Measurements from ENCODE around the gene RBPMS2. TPM values are rescaled to one million over a fixed set of nuclear protein-coding genes. Genes with fewer than 3 reads are reported as not detected.

The RBPMS2 gene
- polyA plus RNA-seq, 1 of the 3 experiments (the other 2 are of a cell fraction) = 6.5 TPM

- Histone ChIP-seq H2AFZ (ENCODE audit: low read depth) (no peak overlapping the region), H3K4me1 (ENCODE audit: control insufficient read depth in 1 of 2, insufficient read depth in 2 of 2, low read depth in 1 of 2, low read length in 1 of 2) (no peaks in the 10 kb centered on the region), H4K20me1 (ENCODE audit: insufficient read depth) (no peaks in the 10 kb centered on the region), H3F3A (replicated peaks; ENCODE audit: insufficient read depth) (no peaks in the 10 kb centered on the region), H3K36me3 (replicated peaks in 1 of 2; ENCODE audit: control insufficient read depth in 1 of 2, insufficient read depth in 2 of 2, low read length in 1 of 2) (no peaks in the 10 kb centered on the region), H3K9ac (no peak overlapping the region), H3K79me2 (ENCODE audit: insufficient read depth) (no peaks in the 10 kb centered on the region), H3K27ac (ENCODE audit: low read depth in 2 of 2, low read length in 1 of 2) (no peak overlapping the region), H3K27me3 (ENCODE audit: insufficient read depth) (no peaks in the 10 kb centered on the region), H3K4me3 (ENCODE audit: low read depth in 2 of 2, low read length in 1 of 2) (no peak overlapping the region), H3K9me3 (no peaks in the 10 kb centered on the region), H3K4me2 (no peak overlapping the region), H3K9me2 (no peaks in the 10 kb centered on the region)
- WGBS (ENCODE audit: low lambda C conversion rate) = 92% methylated on average over 31 of the region's 31 CpGs
- CTCF ChIA-PET = interaction anchor here (1.5 to 5.2 kb wide), 4 partner anchors 9 to 70 kb away, joined by 4 to 38 read pairs (median 16); no protein-coding TSS in a partner anchor
- DNase-seq = peak; percentile 42
- peak; percentile 32 for TF ChIP-seq RAD21 (IDR thresholded peaks at IDR 0.05; ENCODE audit: low read length)
- TF ChIP-seq USF2 (IDR thresholded peaks at IDR 0.05; ENCODE audit: borderline replicate concordance, low read depth, low read length) = no peak
- peak; percentile 24 for TF ChIP-seq CTCF (IDR thresholded peaks at IDR 0.05)
- POLR2A ChIA-PET = no interaction called here
Measured at GRCh38 chr15:64740311-64741170, 34.8 kb downstream of the RBPMS2 start.

- no peak overlapping the region for H2AFZ ChIP-seq (ENCODE audit: low read depth)
- 92% methylated on average over 9 of the region's 9 CpGs for WGBS (ENCODE audit: low lambda C conversion rate)
- no peak for TF ChIP-seq EP300 (IDR thresholded peaks at IDR 0.05; ENCODE audit: borderline replicate concordance in 1 of 2, low read depth in 1 of 2, low read length in 1 of 2)
- TF ChIP-seq TCF12 (IDR thresholded peaks at IDR 0.05) = no peak
- TF ChIP-seq GABPA (IDR thresholded peaks at IDR 0.05; ENCODE audit: low read depth) = no peak
- TF ChIP-seq GATA2 (CRISPR knock-in tag; IDR thresholded peaks at IDR 0.05) = no peak
- TF ChIP-seq ELF1 (IDR thresholded peaks at IDR 0.05) = no peak
- no peak for TF ChIP-seq RCOR1 (IDR thresholded peaks at IDR 0.05; ENCODE audit: low read length)
- TF ChIP-seq CHD2 (IDR thresholded peaks at IDR 0.05; ENCODE audit: low read length, partially characterized antibody) = no peak
- TF ChIP-seq TAF1 (IDR thresholded peaks at IDR 0.05; ENCODE audit: borderline replicate concordance, low read depth, low read length) = no peak
- no peak for TF ChIP-seq MAX (IDR thresholded peaks at IDR 0.05; ENCODE audit: low read depth)
- no peak for TF ChIP-seq SMC3 (IDR thresholded peaks at IDR 0.05; ENCODE audit: low read depth, low read length)
- TF ChIP-seq NRF1 (IDR thresholded peaks at IDR 0.05; ENCODE audit: low read depth, low read length) = no peak
- TF ChIP-seq REST (IDR thresholded peaks at IDR 0.05; ENCODE audit: low read depth, low read length) = no peak
- TF ChIP-seq IRF3 (IDR thresholded peaks at IDR 0.05; ENCODE audit: low read depth, low read length) = no peak
- no peak for TF ChIP-seq PBX3 (IDR thresholded peaks at IDR 0.05)
- no peak for TF ChIP-seq RAD21 (IDR thresholded peaks at IDR 0.05; ENCODE audit: low read length)
Measured at GRCh38 chr15:64739577-64740143, 35.7 kb downstream of the RBPMS2 start.

More at GRCh38 chr15:64739577-64740143, 35.7 kb downstream of the RBPMS2 start:
- ChIA-PET POLR2A (no interaction called here), CTCF (interaction anchor here (2.6 to 5.2 kb wide), 3 partner anchors 8 to 71 kb away, joined by 9 to 38 read pairs (median 24); no protein-coding TSS in a partner anchor)
- Histone ChIP-seq H3K4me1 (ENCODE audit: control insufficient read depth in 1 of 2, insufficient read depth in 2 of 2, low read depth in 1 of 2, low read length in 1 of 2) (no peaks in the 10 kb centered on the region), H3K4me3 (ENCODE audit: low read depth in 2 of 2, low read length in 1 of 2) (no peak overlapping the region), H3K27ac (ENCODE audit: low read depth in 2 of 2, low read length in 1 of 2) (no peak overlapping the region), H3K4me2 (no peak overlapping the region), H4K20me1 (ENCODE audit: insufficient read depth) (no peaks in the 10 kb centered on the region), H3K9me2 (no peaks in the 10 kb centered on the region), H3F3A (replicated peaks; ENCODE audit: insufficient read depth) (no peaks in the 10 kb centered on the region), H3K27me3 (ENCODE audit: insufficient read depth) (no peaks in the 10 kb centered on the region), H3K79me2 (ENCODE audit: insufficient read depth) (no peaks in the 10 kb centered on the region), H3K9ac (no peak overlapping the region), H3K9me3 (no peaks in the 10 kb centered on the region), H3K36me3 (replicated peaks in 1 of 2; ENCODE audit: control insufficient read depth in 1 of 2, insufficient read depth in 2 of 2, low read length in 1 of 2) (no peaks in the 10 kb centered on the region)
- DNase-seq = no peak
